Fibroblast of skin of right quadriceps (primary cell): ENCODE measurements around the gene ADRA2B.
"Not testable (repeated sequence)": the region's sequence is repeated elsewhere in the genome, so short reads cannot be mapped to it uniquely, and the experiment has no call there.

Experiments
- DNase-seq: peaks from one replicate; pipeline ENCODE4 v3.0.0-alpha.2; 2013

ADRA2B gene

DNA sequence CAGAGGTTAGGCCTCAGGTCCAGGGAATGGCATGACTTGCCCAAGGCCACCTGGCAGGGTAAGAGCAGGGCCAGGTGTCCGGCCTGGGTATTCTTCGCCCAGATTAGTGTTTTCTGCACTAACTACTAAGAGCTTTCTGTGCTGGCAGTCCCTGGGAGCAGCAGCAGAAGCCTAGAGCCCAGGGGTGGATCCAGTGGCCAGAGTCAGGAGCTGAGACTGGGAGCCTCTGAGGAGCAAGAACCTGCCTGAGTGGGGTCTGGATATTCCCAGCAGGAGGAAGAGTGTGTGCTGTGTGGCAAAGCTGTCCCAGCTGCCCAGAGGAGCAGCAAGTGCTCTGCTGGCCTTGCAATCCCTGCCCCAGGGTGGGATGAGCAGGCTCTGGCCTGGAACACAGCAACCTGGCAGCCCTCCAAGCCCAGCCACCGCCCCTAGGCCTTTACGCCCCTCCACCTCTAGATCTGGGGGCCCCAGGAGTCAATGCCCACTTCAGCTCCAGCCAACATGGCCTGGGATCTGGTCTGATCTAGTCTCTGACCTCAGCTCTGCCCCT is 50.9 kb downstream of the ADRA2B start:
- DNase-seq = no peak

DNA sequence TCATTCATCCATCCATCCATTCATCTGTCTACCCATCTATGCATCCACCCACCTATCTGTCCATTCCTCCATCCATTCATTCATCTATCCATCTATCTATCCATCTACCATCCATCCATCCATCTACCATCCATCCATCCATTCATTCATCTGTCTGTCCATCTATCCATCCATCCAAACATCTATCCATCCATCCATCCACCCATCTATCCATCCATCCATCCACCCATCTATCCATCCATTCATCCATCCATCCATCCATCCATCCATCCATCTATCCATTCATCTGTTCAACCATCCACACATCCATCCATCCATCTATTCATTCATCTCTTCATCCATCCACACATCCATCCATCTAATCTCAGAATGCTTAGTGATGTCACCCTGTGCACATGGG is 51.6 kb downstream of the ADRA2B start:
- not testable (repeated sequence) for DNase-seq

DNA sequence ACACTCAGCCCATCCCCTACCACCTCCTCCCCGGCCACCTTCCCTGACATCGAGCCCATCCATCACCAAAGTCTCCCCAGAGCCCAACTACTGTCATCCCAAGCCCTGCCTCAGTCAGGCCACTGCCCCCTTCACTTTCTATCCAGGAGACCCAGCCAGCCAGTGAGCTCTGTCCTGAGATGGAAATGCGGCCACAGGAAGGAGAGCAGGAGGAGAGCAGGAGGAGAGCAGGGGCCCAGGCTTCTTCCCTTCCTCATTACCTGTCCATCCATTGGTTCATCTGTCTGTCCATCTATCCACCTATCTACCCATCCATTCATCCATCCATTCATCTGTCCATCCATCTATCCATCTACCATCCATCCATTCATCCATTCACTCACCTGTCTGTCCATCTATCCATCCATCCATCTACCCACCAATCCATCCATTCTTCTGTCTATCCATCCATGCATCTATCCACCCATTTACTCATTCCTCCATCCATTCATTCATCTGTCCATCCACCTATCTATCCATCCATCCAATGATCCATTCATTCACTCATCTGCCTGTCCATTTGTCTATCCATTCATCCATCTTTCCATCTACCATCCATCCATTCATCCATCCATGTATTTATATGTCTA is 52.2 kb downstream of the ADRA2B start:
- DNase-seq = not testable (repeated sequence)

DNA sequence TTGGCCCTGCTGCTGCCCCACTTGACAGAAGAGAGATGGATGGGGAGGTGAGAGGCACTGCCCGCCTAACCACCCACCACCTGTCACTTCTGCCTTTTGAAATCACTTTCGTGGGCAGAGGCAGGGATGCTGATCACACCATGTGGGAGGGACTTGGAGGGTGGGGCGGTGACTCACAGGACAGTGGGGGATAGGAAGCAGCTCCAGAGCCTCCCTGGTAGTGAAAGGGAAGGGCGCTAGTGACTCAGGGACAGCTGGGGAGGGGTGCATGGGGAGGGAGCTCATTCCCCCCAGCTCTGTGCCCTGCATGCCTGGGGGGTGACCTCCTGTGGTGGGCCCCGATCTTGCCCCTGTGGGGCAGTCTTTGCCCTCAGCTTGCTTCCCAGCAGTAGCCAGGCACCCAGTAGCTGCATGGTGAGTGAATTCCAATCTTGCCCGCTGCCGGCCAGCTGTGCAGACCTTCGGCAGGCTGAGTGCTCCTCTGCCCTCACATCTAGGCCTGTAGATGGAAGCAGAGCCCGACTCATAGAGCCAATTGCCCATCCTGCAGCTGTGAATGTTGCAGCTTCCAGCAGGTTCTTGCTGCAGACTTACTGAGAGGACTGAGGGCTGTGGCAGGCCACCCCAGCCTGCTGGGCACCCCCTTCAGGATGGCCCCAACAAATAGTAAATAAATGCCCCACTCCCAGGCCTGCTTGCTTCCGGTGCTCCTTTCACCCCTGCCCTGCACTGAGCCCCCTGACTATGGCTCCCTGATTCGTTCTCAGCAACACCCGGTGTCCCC is 53.1 kb downstream of the ADRA2B start:
- DNase-seq = peak; percentile 56
